Activated CD8-positive, alpha-beta memory T cell treated with anti-CD3 and anti-CD28 coated beads for 1 hour (primary cell): ENCODE results near the gene WNT9B.

ENCODE experiments used
- DNase-seq, 2 donors: peaks; one replicate each; pipeline ENCODE4 v3.0.0-alpha.2; 2020; ENCODE audit warnings: low read depth in 1 of 2; ENCODE audit errors: extremely low read depth in 1 of 2

WNT9B gene

GRCh38 chr17:46879101-46879500 lies 27.7 kb downstream of the WNT9B start:
- DNase-seq, result no peak

DNA sequence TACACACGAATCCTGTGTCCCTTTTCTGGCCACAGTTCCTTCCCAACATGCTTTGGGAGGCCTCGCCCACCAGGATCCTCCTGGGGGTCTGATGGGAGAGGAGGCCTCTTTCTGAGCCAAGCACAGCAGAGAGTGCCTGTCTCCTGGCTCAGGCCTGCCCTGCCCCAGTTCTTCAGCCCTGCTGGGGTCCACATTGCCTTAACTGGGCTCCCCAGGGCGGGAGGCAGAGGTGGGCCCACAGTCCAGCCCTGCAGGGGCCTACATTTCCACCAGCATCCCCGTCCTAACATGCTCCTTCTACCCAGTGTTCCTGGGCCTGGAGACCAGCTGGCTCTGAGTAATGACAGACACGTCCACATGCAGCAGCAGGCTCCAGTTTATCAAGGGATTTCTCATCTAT lies 29.6 kb downstream of the WNT9B start:
- no peak for DNase-seq

- DNase-seq, result no peak
Observed at GRCh38 chr17:46882666-46883065, 31.3 kb downstream of the WNT9B start.

DNA sequence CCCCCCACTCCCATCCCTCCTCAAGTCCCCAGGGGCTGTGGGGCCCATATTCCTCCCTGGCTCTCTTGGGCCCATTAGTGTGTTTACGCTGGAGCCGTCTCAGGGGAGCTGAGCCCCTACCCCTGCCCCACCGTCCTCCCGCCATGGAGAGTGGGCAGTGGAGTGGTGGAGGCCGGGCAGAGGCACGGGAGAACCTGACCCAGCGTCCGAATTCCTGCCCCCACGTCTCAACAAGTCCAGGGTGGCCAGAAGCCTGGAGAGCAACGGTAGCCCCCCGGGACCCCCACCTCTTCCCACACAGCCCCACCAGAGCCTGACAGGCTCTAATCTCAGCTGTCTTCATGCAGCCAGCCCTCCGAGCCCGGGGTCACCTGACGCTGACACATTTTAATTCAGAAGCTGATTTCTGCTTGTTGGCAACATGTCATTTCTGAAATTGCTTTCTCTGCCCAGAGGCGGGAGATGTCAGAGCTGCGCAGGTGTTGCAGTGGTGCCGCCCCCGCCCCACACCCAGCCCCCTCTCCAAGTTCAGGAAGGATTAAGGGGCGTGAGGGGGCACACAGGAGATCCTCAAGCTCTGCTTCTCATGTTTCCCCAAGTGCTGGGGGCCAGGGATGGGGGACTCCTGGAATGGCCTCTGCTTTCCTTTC lies 32.6 kb downstream of the WNT9B start:
- DNase-seq, result no peak

DNA sequence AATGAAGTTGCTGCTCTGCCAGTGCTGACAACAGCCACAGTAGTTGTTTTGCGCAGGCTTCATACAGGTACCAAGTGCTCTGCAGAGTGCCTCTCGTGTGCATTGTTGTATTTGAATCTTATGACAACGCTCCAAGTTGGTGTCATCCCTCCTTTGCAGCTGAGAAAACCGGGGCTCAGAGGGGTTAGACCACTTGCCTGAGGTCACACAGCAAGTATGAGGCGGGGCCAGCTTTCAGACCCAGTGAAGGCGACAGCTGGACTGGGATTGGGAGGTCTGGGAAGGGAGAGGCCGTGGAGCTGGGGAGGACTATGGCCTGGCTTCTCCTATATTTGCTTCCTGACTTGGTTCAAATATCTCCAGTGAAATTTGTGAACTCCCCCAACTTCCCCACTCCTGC lies 33.2 kb downstream of the WNT9B start:
- no peak for DNase-seq

DNA sequence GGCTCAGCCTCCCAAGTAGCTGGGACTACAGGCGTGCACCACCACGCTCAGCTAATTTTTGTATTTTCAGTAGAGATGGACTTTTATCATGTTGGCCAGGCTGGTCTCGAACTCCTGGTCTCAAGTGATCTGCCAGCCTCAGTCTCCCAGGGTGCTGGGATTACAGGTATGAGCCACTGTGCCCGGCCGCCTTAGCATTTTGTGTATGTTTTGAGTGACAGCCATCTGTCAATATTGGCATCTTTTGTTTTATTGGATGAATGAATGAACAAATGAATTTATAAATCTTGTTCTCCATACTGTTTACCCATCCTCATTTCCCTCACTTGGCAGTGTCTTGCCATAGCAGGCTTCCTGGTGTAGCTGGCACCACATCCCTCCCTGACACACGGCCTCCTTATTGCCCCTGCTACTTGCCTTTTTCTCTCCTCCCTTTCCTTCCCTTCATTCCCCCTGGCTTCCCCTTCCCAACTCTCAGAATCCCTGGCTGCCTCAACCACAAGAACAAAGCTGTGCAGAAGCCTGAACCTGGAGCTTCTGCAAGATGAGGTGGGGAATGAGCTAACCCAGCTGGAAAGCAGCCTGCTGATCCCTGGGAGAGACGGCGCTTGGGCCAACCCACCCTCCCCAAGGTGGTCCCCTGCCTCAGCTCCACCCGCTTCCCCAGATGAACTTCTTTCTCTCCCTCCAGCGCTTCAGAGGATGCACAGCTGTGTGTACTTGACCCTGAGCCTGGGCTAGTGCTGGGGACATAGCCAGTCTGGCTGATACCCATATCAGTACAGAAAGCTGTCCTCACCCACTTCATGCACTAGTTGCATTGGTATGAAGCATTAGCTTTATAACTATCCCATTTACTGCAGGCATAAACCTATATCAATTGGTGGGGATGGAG lies 34.3 kb downstream of the WNT9B start:
- no peak for DNase-seq

DNA sequence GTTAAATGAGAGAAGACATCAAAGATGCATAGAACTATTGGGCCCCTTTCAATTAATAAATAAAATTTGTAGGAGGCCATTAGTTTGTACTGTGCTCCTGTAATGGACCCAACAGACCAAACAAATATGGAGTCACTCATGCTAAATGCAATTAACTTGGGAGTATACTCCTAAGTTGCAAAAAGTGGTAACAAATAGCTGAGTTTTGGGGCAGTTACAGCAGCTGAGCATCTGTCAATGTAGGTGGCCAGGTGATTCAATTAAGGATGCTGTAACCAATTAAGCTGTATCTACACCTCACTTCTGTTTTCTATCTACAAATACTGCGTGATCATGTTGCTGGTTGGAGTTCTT lies 34.9 kb downstream of the WNT9B start:
- no peak for DNase-seq

GRCh38 chr17:46887717-46888116 lies 36.3 kb downstream of the WNT9B start:
- DNase-seq, result no peak

- DNase-seq, result no peak
Observed at GRCh38 chr17:46888727-46889126, 37.3 kb downstream of the WNT9B start.

GRCh38 chr17:46889519-46889918 lies 38.1 kb downstream of the WNT9B start:
- no peak for DNase-seq

GRCh38 chr17:46889992-46890564 lies 38.7 kb downstream of the WNT9B start:
- no peak for DNase-seq

DNA sequence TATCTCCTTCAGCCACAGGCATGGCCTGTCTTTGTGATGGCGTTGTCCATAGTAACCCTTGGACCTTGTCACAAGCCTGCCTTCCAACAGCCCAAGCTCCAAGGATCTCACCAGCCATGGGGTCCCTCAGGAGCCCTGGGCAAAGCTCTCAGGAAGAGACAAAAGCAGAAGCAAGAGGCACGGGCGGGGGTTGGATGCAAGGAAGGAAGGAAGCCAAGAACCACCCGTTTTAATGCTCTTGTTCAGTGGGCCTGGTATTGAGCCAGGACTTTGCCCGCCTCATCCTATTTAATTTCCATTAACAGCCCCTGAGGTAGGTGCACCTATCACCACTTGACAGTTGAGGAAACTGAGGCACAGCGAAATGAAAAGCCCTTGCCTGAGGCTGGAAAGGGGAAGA lies 39.3 kb downstream of the WNT9B start:
- DNase-seq, result no peak

GRCh38 chr17:46892192-46892703 lies 40.9 kb downstream of the WNT9B start:
- no peak for DNase-seq

- no peak for DNase-seq
Observed at GRCh38 chr17:46894024-46894423, 42.6 kb downstream of the WNT9B start.

GRCh38 chr17:46894476-46895151 lies 43.2 kb downstream of the WNT9B start:
- DNase-seq, result no peak

DNA sequence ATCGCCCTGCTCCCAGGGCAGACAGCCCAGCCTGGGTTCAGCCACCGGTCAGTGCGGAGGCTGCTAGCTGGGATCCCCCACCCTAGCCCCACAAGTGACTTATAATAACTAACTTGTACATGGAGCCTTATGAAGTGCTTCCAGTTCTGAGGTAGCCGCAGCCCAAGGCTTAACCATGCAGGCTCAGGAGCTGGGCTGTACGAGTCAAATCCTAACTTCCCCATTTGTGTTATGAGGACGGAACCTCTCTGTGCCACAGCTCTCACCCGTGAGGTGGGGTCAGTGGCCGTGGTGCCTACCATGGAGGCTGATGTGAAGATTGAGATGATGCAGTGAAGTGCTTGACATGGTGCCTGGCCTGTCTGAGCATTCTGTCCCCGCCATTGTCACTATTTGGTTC lies 43.8 kb downstream of the WNT9B start:
- no peak for DNase-seq

GRCh38 chr17:46896991-46897390 lies 45.6 kb downstream of the WNT9B start:
- DNase-seq, result no peak

- DNase-seq, result no peak
Observed at GRCh38 chr17:46898364-46898763, 47.0 kb downstream of the WNT9B start.

- no peak for DNase-seq
Observed at GRCh38 chr17:46898860-46899259, 47.5 kb downstream of the WNT9B start.

DNA sequence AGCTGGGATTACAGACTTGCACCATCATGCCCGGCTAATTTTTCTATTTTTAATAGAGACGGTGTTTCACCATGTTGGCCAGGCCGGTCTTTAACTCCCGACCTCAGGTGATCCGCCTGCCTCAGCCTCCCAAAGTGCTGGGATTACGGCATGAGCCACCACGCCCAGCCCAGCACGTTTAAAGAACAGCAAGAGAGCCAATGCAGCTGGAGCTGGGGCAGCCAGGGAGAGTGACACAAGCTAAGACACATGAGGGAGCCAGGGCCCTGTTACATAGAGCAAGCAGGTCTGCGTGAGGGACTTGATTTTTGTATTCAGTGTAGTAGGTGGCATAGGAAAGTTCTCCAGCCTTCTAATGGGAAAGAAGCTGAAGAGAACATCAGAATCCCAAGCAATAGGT lies 49.9 kb downstream of the WNT9B start:
- DNase-seq, result no peak
